ENCODE data around the gene IFNLR1.

The IFNLR1 gene

GRCh38 chr1:24147194-24147593, 39.9 kb downstream of the IFNLR1 start:
- DNase-seq (ENCODE audit: low read depth) = no peak

GRCh38 chr1:24142546-24143534, 44.2 kb downstream of the IFNLR1 start, which contains the start of gene IL22RA1:
IL22RA1 (minus strand) TSS chr1:24143140; CDS start chr1:24143082, 58 bp downstream.
- no peak for DNase-seq (ENCODE audit: low read depth)

GRCh38 chr1:24141311-24141997, 45.6 kb downstream of the IFNLR1 start:
- no peak for DNase-seq (ENCODE audit: low read depth)

GRCh38 chr1:24140741-24141181, 46.3 kb downstream of the IFNLR1 start:
- no peak for DNase-seq (ENCODE audit: low read depth)

- no peak for DNase-seq (ENCODE audit: low read depth)
Measured at GRCh38 chr1:24139841-24140425, 47.2 kb downstream of the IFNLR1 start.

- DNase-seq (ENCODE audit: low read depth) = no peak
Measured at GRCh38 chr1:24139222-24139489, 47.9 kb downstream of the IFNLR1 start.

GRCh38 chr1:24138476-24139221, 48.4 kb downstream of the IFNLR1 start:
- no peak for DNase-seq (ENCODE audit: low read depth)

GRCh38 chr1:24136956-24137539, 50.0 kb downstream of the IFNLR1 start:
- DNase-seq (ENCODE audit: low read depth) = no peak

GRCh38 chr1:24134376-24134775, 52.7 kb downstream of the IFNLR1 start:
- DNase-seq (ENCODE audit: low read depth) = no peak

GRCh38 chr1:24133819-24134218, 53.3 kb downstream of the IFNLR1 start:
- DNase-seq (ENCODE audit: low read depth) = no peak

- no peak for DNase-seq (ENCODE audit: low read depth)
Measured at GRCh38 chr1:24130385-24130784, 56.7 kb downstream of the IFNLR1 start.

- no peak for DNase-seq (ENCODE audit: low read depth)
Measured at GRCh38 chr1:24127801-24128363, 59.2 kb downstream of the IFNLR1 start.

- no peak for DNase-seq (ENCODE audit: low read depth)
Measured at GRCh38 chr1:24127134-24127800, 59.8 kb downstream of the IFNLR1 start.

- no peak for DNase-seq (ENCODE audit: low read depth)
Measured at GRCh38 chr1:24126672-24127023, 60.4 kb downstream of the IFNLR1 start.

- no peak for DNase-seq (ENCODE audit: low read depth)
Measured at GRCh38 chr1:24126018-24126671, 60.9 kb downstream of the IFNLR1 start.

GRCh38 chr1:24125456-24125855, 61.6 kb downstream of the IFNLR1 start:
- DNase-seq (ENCODE audit: low read depth) = no peak

GRCh38 chr1:24124980-24125379, 62.1 kb downstream of the IFNLR1 start:
- no peak for DNase-seq (ENCODE audit: low read depth)

GRCh38 chr1:24123611-24124010, 63.5 kb downstream of the IFNLR1 start:
- DNase-seq (ENCODE audit: low read depth) = no peak

GRCh38 chr1:24122776-24123175, 64.3 kb downstream of the IFNLR1 start:
- DNase-seq (ENCODE audit: low read depth) = no peak

GRCh38 chr1:24121406-24121805, 65.7 kb downstream of the IFNLR1 start:
- no peak for DNase-seq (ENCODE audit: low read depth)

Data from activated gamma-delta T cell treated with anti-CD3 and anti-CD28 coated beads, Interleukin-2, amount 50 U/mL, for 16 hours (primary cell).